GM06990 (cell line): ENCODE data around the gene TECPR2.
"Not testable (repeated sequence)": the region's sequence is repeated elsewhere in the genome, so short reads cannot be mapped to it uniquely, and the experiment has no call there.

Experiments
- DNase-seq: peaks from one replicate; pipeline ENCODE4 v3.0.0-alpha.2; 2011; ENCODE audit not compliant: insufficient read length; ENCODE audit errors: extremely low read depth
- H3K27me3 ChIP-seq: replicated peaks from 2 replicates; pipeline ENCODE4 v1.6.0; 2011; ENCODE audit warnings: low read length; ENCODE audit not compliant: control insufficient read depth, insufficient read depth
- H3K36me3 ChIP-seq: 2 replicates; pipeline ENCODE4 v1.5.1; 2011; ENCODE audit warnings: low read length; ENCODE audit not compliant: control insufficient read depth, insufficient read depth
- H3K4me3 ChIP-seq: replicated peaks from 2 replicates; pipeline ENCODE4 v1.5.1; 2011; ENCODE audit warnings: low read depth, mild to moderate bottlenecking, control low read depth, low read length
- CTCF ChIP-seq: IDR thresholded peaks from 2 replicates; pipeline ENCODE4 v1.5.1; 2011; ENCODE audit warnings: low read length, control low read depth, mild to moderate bottlenecking, inconsistent platforms; ENCODE audit not compliant: insufficient read depth, poor library complexity, severe bottlenecking

The TECPR2 gene

GRCh38 chr14:102351023-102351422, 11.7 kb upstream of the TECPR2 start:
- no peaks in the 10 kb centered on the region for H3K27me3 ChIP-seq
- peaks cover 20% of the 10 kb centered on the region for H3K36me3 ChIP-seq
- no peak overlapping the region for H3K4me3 ChIP-seq
- DNase-seq = no peak
- TF ChIP-seq CTCF = no peak

DNA sequence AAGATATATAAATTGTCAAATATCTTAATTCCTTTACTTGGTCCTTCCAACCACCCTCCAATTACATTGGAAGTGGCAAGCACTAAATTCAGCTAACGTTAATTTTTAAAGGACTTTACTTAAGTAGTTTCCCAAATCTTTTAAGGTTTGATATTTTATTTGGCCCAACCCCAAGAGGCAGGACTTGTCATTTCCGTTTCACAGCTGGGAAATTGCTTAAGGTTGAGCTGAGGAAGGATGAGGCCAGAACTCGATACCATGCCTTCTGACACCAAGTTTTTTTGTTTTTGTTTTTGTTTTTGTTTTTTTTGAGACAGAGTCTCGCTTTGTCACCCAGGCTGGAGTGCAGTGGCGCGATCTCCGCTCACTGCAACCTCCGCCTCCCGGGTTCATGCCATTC, 11.1 kb upstream of the TECPR2 start:
- DNase-seq, H3K4me3 ChIP-seq, H3K27me3 ChIP-seq: not testable (repeated sequence)
- H3K36me3 ChIP-seq = peaks cover 20% of the 10 kb centered on the region

DNA sequence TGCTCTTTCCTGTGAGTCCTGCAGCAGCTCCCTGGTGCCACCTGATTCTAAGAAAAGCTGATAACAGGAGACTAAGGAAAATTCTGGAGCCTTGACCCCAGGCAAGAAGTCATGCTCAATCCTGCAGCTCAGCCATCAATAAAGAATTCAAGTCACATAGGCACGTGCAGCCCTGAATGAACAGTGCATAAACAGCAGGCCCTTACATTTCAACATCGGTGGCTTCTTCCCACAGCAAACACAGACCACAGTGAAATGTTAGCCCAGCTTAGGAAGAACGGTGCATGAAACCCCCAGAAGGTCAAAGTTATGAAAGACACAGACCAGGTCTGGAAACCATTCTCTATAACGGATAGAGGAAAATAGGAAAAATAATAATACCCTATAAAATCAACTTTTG, 10.5 kb upstream of the TECPR2 start:
- Histone ChIP-seq H3K27me3 (no peaks in the 10 kb centered on the region), H3K4me3 (no peak overlapping the region), H3K36me3 (peaks cover 18% of the 10 kb centered on the region)
- no peak for TF ChIP-seq CTCF
- DNase-seq = no peak

DNA sequence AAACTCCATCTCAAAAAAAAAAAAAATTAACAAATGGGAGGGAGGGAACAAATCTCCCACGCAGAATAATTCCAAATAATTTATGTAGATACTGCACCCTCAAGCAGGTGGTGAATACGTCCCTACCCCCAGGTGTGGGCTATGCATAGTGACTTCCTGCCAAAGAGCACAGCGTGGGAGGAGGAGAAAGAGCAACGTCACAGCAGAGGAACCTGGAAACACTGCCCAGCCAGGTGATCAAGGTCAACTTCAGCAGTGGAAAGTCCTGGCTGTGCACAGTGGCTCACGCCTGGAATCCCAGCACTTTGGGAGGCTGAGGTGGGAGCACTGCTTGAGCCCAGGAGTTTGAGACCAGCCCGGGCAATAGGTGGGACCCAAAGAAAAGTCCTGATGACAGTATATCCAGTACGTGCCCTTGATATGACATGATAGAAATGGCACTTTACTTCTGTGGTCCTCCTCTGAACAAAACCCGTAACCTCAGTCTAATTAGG, 9.6 kb upstream of the TECPR2 start:
- H3K4me3 ChIP-seq = no peak overlapping the region
- H3K27me3 ChIP-seq = no peaks in the 10 kb centered on the region
- H3K36me3 ChIP-seq = peaks cover 16% of the 10 kb centered on the region
- no peak for TF ChIP-seq CTCF
- DNase-seq = no peak

DNA sequence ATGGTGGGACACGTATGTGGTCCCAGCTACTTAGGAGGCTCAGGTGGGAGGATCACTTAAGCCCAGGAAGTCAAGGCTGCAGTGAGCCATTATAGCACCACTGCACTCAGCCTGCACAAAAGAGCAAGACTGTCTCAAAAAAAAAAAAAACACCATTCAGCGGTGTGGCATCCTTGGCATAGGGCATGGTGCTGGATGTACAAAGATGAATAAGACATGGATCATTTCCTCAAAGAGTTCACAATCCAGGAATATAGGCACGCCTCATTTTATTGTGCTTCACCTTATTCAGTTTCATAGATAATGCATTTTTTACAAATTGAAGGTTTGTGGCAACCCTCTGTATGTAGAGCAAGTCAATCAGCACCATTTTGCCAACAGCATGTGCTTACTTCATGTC, 6.5 kb upstream of the TECPR2 start:
- peaks cover 11% of the 10 kb centered on the region for H3K36me3 ChIP-seq
- TF ChIP-seq CTCF = no peak
- no peak overlapping the region for H3K4me3 ChIP-seq
- DNase-seq = no peak
- no peaks in the 10 kb centered on the region for H3K27me3 ChIP-seq

GRCh38 chr14:102359341-102359740, 3.4 kb upstream of the TECPR2 start:
- Histone ChIP-seq H3K36me3 (peaks cover 6% of the 10 kb centered on the region), H3K4me3 (no peak overlapping the region), H3K27me3 (no peaks in the 10 kb centered on the region)
- no peak for DNase-seq
- TF ChIP-seq CTCF = no peak
